Suppressor macrophage (primary cell): ENCODE data around the gene TRAM2.

Experiments
- DNase-seq, 4 experiments: peaks; one replicate each; pipeline ENCODE4 v3.0.0-alpha.2; 2020 to 2022
- total RNA-seq, 17 experiments: gene quantifications; one replicate each; lab custom pipeline; 2026; ENCODE audit warnings: mixed read lengths in 6 of 17, inconsistent platforms in 3 of 17; lab: John Stamatoyannopoulos, UW

TRAM2 gene, protein sequence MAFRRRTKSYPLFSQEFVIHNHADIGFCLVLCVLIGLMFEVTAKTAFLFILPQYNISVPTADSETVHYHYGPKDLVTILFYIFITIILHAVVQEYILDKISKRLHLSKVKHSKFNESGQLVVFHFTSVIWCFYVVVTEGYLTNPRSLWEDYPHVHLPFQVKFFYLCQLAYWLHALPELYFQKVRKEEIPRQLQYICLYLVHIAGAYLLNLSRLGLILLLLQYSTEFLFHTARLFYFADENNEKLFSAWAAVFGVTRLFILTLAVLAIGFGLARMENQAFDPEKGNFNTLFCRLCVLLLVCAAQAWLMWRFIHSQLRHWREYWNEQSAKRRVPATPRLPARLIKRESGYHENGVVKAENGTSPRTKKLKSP
- total RNA-seq = 3.6 to 52.2 (median 26.1) reads per million in 17 experiments

DNA sequence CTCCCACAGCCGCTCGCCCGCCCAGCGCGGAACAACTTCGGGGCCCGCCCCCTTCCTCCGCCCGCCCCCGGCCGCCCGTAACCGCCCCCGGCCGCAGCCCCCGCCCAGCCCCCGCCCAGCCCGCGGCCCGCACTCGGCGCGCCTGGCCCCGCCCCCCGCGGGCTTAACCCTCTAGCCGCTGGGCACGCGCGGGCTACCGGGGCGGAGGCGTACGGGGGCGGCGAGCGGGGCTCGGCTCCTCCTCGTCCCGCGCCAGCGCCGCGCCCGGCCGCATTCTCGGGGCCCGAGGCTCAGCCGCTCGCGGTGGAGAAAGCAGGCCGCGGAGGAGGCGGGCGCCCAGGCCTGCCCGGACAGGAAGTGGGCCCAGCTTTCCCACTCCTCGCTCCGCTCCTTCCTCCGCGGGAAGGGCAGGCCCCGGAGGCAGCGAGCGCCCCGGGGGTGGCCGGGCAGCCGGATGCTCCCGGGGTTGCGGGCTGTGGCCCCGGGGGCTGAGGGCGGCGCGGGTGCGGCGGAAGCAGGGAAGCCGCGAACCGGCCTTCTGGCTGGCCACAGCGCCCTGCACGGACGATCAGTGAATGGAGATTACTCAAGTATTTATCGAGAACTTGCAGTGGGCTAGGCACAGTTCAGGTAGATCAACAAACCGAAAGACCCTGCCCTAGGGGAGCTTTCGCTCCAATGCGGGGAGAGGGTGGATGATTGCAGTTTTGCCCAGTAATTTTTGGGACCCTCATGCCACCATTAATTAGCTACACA, at the start of gene TRAM2:
TSS of gene TRAM2 (minus strand) at position 39 of the 756 bp plus-strand sequence. CDS start 145 bp downstream, outside the sequence.
- peak; percentile 75 to 92 (median 84) for DNase-seq

DNA sequence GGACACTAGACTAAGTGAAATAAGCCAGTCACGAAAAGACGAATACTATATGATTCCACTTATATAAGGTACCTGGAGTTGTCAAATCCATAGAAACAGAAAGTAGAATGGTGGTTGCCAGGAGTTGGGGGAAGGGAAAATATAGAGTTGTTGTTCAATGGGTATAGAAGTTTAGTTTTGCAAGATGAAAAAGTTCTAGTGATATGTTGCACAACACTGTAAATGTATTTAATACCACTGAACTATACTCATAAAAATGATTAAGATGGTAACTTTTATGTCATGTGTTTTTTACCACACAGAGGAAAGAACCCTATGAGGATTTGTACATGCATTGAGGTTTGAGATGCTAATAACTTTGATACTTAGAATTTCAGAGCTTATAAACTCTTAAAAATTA, 46.0 kb upstream of the TRAM2 start:
- DNase-seq = no peak

DNA sequence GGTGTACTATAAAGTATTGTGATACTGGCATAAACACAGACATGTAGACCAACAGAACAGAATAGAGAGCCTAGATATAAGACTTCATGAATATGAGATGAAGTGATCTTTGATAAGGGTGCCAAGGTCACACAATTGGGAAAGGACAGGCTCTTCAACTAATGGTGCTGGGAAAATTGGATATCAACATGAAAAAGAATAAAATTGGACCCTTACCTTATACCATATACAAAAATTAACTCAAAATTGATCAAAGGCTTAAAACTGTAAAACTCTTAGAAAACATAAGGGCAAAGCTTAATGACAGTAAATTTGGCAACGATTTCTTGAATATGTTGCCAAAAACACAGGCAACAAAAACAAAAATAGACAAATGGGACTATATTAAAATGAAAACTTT, 44.8 kb upstream of the TRAM2 start:
- DNase-seq = no peak

GRCh38 chr6:52620906-52621190, 44.0 kb upstream of the TRAM2 start:
- DNase-seq = no peak

GRCh38 chr6:52620055-52620905, 43.4 kb upstream of the TRAM2 start:
- DNase-seq = no peak

GRCh38 chr6:52617087-52617486, 40.2 kb upstream of the TRAM2 start:
- DNase-seq = no peak

GRCh38 chr6:52616059-52616690, 39.3 kb upstream of the TRAM2 start:
- no peak for DNase-seq

DNA sequence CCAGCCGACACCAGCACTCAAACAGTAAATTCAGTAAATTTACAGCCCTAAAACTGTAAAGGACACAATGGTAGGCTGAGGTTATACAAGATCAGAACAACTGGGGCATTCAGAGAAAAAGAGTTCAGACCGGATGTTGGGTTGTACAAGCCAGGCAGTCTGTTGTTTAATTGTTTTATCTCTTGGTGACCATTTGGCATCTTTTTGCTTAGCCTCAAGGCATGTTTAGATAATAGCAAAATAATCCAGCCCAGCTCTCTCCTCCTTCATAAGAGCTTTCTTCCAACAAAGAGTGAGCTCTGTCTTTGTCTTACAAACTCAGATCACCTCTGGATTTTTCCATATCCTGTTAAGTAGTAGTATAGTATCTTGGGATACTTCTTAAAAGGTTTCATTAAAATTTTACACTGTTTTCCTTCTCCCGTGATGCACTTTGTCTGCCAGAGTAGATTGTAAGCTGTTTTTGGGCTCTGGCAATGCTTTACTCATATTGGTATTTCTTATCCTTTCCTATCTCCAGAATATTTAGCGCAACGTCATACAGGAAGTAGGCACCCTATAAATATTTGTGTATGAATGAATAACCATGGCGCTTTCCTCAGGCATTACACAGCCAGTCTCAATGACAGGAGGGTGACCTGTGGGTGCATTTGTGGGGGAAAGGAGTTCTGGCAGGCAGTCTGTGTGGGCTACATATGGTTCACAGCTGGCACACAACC, 35.6 kb upstream of the TRAM2 start:
- no peak for DNase-seq

GRCh38 chr6:52611833-52612232, 35.0 kb upstream of the TRAM2 start:
- peak in 2 of 4 experiments; percentile 29 to 54 for DNase-seq

- DNase-seq = no peak
These were observed 34.0 kb upstream of the TRAM2 start for GRCh38 chr6:52610745-52611355.

DNA sequence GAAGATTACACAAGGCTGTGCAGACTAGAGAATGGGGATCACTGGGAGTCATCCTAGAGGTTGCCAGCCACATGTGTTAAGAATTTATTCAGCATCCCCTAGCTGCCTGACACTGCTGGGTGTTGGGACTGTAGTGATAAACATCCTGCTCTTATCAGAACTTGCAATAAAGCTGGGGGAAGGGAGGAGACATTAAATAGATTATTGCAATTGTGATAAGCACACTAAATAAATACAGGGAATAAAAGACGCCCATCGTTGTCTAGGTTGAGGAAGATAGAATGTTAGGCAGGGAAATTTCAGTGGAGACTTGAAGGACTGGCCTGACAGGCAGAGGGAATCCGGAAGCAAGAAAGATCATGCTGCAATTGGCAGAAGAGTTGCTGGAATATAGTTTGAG, 33.2 kb upstream of the TRAM2 start:
- DNase-seq = no peak

DNA sequence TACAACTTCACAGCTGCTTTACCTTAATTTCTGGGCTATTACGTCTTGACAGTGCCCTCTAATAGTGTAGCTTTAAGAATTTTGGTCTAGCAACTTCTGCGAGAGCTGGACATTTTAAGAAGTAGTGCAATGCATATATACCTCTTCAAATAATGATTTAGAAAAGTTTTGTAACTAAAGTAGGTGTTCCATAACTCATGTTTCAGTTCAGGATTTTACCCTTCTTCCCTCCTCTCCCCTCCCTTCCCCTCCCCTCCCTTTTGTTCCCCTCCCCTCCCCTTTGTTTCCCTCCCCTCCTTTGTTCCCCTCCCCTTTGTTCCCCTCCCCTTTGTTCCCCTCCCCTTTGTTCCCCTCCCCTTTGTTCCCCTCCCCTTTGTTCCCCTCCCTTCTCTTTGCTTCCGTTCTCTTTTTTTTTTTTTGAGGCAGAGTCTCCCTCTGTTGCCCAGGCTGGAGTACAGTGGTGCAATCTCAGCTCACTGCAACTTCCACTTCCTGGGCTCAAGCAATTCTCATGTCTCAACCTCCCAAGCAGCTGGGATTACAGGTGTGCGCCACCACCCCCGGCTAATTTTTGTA, 28.8 kb upstream of the TRAM2 start:
- peak in 2 of 4 experiments; percentile 7 to 28 for DNase-seq

- peak in 3 of 4 experiments; percentile 19 to 39 (median 29) for DNase-seq
These were observed 26.3 kb upstream of the TRAM2 start for GRCh38 chr6:52603000-52603795.

DNA sequence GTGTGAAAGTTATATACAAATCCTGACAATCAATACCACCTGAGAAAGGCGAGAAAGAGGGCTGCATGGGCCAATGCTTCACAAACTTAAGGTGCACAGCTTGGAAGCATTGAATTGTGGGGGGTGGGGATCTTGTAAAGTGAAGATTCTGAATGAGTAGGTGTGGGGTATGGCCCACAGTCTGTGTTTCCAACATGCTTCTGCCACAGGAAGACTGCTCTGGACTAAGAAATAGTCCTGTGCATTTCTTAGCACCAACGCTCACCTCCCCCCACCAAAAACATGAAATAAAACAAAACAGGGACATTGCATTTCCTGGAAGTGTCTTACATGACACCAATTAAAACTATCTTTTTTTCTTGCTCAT, 21.9 kb upstream of the TRAM2 start:
- no peak for DNase-seq

- peak; percentile 38 to 64 (median 58) for DNase-seq
These were observed 21.4 kb upstream of the TRAM2 start for GRCh38 chr6:52598123-52598823.

GRCh38 chr6:52597738-52598122, 20.9 kb upstream of the TRAM2 start:
- no peak for DNase-seq

DNA sequence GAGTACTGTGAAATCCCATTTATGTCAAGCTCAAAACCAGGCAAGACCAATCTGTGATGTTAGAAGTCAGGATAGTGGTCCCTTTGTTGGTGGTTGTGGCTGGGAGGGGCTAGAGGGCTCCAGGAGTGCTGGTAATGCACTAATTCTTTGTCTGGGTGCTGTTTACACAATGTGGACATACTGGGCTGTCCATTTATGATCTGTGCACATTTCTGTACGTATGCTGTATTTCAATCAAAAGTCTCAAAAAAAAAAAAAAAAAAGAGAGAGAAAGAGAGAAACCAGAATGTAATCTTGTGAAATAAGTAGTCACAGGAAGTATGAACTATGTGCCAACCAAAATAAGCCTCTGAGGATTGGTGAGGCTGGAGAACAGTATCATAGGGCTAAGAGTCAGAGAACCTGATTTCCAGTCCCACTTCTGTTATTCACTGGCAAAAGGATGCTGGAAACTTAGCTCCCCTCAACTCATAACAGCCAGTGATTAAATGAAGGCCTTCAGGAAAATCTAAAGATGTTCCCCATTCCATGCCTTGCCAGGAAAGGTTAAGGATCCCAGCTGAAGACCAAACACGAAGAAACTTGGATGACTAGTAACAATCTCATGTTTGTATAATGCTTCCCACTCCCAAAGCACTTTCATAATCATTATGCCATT, 19.6 kb upstream of the TRAM2 start:
- peak; percentile 57 to 88 (median 67) for DNase-seq

DNA sequence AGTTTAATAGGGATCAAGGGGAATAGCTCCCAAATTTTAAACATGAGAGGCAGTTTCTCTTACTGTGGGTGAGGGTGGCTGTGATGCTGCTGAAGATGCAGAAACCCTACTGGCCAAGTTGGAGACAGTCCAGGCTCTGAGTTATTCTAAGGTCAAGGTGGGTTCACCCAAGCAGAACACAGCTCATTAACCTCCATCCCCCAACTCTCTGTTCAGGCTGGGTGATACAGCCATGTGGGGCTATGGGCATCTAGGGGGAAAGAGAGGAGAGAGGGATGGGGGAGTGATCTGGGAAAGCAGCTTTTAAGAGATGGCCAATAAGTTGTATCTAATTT, 18.9 kb upstream of the TRAM2 start:
- no peak for DNase-seq
